Measurements from ENCODE around the gene TDRD3. TPM values are rescaled to one million over a fixed set of nuclear protein-coding genes. Genes with fewer than 3 reads are reported as not detected.

TDRD3 gene
- total RNA-seq, 2 donors from 2014 or later: 20.0 to 22.7 TPM

DNA sequence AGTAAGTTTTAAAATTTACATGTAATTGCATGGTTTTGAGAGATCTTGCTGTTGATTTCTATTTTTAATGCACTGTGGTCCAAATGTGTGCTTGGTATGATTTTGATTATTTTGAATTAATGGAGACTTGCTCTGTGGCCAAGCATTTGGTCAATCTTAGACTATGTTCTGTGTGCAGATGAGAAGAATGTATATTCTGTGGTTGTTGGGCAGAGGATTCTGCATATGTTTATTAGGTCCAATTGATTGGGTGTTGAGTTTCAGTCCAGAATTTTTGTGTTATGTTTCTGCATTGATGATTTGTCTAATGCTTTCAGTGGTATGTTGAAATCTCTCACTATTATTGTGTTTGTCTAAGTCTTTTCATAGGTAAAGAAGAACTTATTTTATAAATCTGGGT is 82.3 kb downstream of the TDRD3 start:
- Histone ChIP-seq H3K27me3 (no peaks in the 10 kb centered on the region), H3K27ac (no peak overlapping the region), H3K4me3 (no peak overlapping the region), H3K9me3 (no peaks in the 10 kb centered on the region), H3K36me3 (replicated peaks in 1 of 2; ENCODE audit: insufficient read depth in 1 of 2, low read depth in 2 of 2) (no peaks in the 10 kb centered on the region), H3K4me1 (no peaks in the 10 kb centered on the region)
- intact Hi-C loops (cut with DNase I): no loop called here
- no peak for TF ChIP-seq POLR2A (IDR thresholded peaks at IDR 0.05)
- TF ChIP-seq, protein P1, sequence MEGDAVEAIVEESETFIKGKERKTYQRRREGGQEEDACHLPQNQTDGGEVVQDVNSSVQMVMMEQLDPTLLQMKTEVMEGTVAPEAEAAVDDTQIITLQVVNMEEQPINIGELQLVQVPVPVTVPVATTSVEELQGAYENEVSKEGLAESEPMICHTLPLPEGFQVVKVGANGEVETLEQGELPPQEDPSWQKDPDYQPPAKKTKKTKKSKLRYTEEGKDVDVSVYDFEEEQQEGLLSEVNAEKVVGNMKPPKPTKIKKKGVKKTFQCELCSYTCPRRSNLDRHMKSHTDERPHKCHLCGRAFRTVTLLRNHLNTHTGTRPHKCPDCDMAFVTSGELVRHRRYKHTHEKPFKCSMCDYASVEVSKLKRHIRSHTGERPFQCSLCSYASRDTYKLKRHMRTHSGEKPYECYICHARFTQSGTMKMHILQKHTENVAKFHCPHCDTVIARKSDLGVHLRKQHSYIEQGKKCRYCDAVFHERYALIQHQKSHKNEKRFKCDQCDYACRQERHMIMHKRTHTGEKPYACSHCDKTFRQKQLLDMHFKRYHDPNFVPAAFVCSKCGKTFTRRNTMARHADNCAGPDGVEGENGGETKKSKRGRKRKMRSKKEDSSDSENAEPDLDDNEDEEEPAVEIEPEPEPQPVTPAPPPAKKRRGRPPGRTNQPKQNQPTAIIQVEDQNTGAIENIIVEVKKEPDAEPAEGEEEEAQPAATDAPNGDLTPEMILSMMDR (IDR thresholded peaks at IDR 0.05): no peak
- ATAC-seq: no peak
- DNase-seq: no peak

DNA sequence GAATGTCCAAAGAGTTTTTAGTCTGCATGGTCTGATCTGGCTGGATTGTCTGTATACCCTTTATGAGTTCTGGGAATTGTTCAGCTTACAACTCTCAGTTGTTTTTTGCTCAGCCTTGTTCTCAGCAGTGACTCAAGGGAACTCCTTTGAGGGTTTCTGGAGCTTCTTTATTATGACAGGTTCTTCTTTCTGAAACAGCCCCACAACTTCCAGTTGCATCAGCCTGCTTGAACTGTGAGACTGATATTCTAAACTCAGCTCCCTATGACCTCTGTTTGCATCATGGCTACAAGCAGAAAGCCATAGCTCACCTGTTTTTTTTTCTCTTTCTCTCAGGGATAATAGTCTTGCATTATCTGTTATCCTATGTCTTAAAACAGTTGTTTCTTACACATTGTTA is 85.0 kb downstream of the TDRD3 start:
- no peak for DNase-seq
- ATAC-seq: no peak
- no peaks in the 10 kb centered on the region for H3K27me3 ChIP-seq
- H3K9me3 ChIP-seq: no peaks in the 10 kb centered on the region
- TF ChIP-seq POLR2A (IDR thresholded peaks at IDR 0.05): no peak
- TF ChIP-seq, protein P1 (IDR thresholded peaks at IDR 0.05): no peak
- H3K4me3 ChIP-seq: no peak overlapping the region
- no peaks in the 10 kb centered on the region for H3K36me3 ChIP-seq (replicated peaks in 1 of 2; ENCODE audit: insufficient read depth in 1 of 2, low read depth in 2 of 2)
- H3K27ac ChIP-seq: no peak overlapping the region
- intact Hi-C loops (cut with DNase I): no loop called here
- no peaks in the 10 kb centered on the region for H3K4me1 ChIP-seq

DNA sequence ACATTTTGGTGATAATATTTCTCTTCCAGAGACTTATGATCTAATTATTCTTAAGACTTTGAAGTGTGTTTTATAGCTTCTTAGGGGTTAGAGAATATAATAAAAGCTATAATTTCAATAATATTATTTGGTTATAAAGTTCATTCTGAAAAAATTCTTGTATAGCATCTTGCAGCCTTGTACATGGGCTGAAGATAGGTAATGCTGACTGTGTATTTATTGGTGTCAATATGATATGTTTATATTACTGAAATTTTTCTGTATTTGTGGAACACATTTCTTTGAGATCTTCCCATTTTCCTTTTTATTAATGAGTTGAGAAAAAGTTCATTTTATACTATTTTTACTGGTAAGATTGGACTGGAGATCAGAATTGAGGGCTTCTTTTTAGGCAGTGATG is 87.8 kb downstream of the TDRD3 start:
- Histone ChIP-seq H3K4me1 (no peaks in the 10 kb centered on the region), H3K4me3 (no peak overlapping the region), H3K36me3 (replicated peaks in 1 of 2; ENCODE audit: insufficient read depth in 1 of 2, low read depth in 2 of 2) (no peaks in the 10 kb centered on the region), H3K9me3 (no peaks in the 10 kb centered on the region), H3K27ac (no peak overlapping the region), H3K27me3 (no peaks in the 10 kb centered on the region)
- intact Hi-C loops (cut with DNase I): no loop called here
- no peak for ATAC-seq
- no peak for TF ChIP-seq POLR2A (IDR thresholded peaks at IDR 0.05)
- TF ChIP-seq, protein P1 (IDR thresholded peaks at IDR 0.05): no peak
- no peak for DNase-seq

DNA sequence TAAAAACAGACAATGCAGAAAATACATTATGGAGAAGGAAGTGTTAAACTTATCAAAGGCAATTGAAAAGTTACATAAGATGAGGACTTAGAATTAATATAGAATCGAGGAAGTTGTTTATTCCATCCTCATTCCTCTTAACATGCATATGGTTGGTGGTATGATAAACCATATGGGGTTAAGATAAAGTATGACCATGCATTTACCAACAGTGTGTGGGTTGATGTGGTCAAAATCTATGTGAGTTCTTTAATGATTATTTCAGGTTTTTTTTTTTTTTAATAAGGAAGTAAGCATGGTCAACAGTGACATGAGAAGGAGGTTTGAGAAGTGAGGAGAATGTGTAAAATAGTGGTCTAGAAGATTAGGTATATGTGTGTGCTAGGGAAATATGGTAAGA is 94.5 kb downstream of the TDRD3 start:
- H3K4me1 ChIP-seq: no peaks in the 10 kb centered on the region
- no peaks in the 10 kb centered on the region for H3K27me3 ChIP-seq
- H3K9me3 ChIP-seq: peaks cover 0 to 4% (median 0%) of the 10 kb centered on the region in 3 donors
- DNase-seq: no peak
- no peaks in the 10 kb centered on the region for H3K36me3 ChIP-seq (replicated peaks in 1 of 2; ENCODE audit: insufficient read depth in 1 of 2, low read depth in 2 of 2)
- no peak overlapping the region for H3K27ac ChIP-seq
- 94 to 96% methylated on average over 1 of the region's 1 CpG for WGBS, 2 donors
- intact Hi-C loops (cut with DNase I): no loop called here
- no peak overlapping the region for H3K4me3 ChIP-seq
- no peak for ATAC-seq
- TF ChIP-seq POLR2A (IDR thresholded peaks at IDR 0.05): no peak
- TF ChIP-seq, protein P1 (IDR thresholded peaks at IDR 0.05): no peak

DNA sequence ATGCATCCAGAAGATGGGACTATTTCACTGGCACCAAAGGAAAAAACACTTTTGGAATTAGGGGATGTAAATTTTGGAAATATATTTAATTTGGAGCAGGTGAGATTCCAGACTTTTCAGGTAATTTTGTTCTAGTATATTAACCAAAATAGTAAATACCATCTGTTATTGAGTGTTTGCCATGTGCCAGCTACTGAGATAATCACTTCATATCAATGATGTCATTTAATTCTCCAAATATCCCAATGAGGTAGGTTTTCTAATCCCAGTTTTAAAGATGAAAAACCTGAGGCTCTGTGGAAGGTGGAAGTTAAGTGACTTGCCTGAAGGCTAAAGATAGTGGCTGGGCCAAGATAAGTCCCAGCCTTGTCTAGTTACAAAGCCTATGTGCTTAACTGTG is 95.2 kb downstream of the TDRD3 start:
- peaks cover 0 to 4% (median 0%) of the 10 kb centered on the region in 3 donors for H3K9me3 ChIP-seq
- DNase-seq (no peak), ATAC-seq (no peak)
- TF ChIP-seq, protein P1 (IDR thresholded peaks at IDR 0.05): no peak
- no peak for TF ChIP-seq POLR2A (IDR thresholded peaks at IDR 0.05)
- no peaks in the 10 kb centered on the region for H3K4me1 ChIP-seq
- no peak overlapping the region for H3K4me3 ChIP-seq
- H3K36me3 ChIP-seq (replicated peaks in 1 of 2; ENCODE audit: insufficient read depth in 1 of 2, low read depth in 2 of 2): no peaks in the 10 kb centered on the region
- no peak overlapping the region for H3K27ac ChIP-seq
- intact Hi-C loops (cut with DNase I): no loop called here
- no peaks in the 10 kb centered on the region for H3K27me3 ChIP-seq
